HEK293 (cell line): ENCODE measurements around the gene IGSF21.
A peak's percentile ranks its signal among the peaks of the same experiment; 100 is the strongest.

Experiments
- REST ChIP-seq: fragments of 450-650 bp; formaldehyde crosslinking; IDR thresholded peaks from 2 replicates; pipeline ENCODE4 v1.5.1; 2016; ENCODE audit warnings: missing biosample characterization, missing genetic modification characterization
- ZFP37 ChIP-seq: fragments of 450-650 bp; formaldehyde crosslinking; IDR thresholded peaks from 2 replicates; pipeline ENCODE4 v1.5.1; 2016; ENCODE audit warnings: missing biosample characterization, missing genetic modification characterization
- ZNF112 ChIP-seq: fragments of 450-650 bp; formaldehyde crosslinking; IDR thresholded peaks from 2 replicates; pipeline ENCODE4 v1.5.0; 2017; ENCODE audit warnings: missing biosample characterization, missing genetic modification characterization
- ZNF174 ChIP-seq: fragments of 450-650 bp; formaldehyde crosslinking; IDR thresholded peaks from 2 replicates; pipeline ENCODE4 v1.5.0; 2017; ENCODE audit warnings: missing biosample characterization, mild to moderate bottlenecking, missing genetic modification characterization
- ZNF302 ChIP-seq: fragments of 450-650 bp; formaldehyde crosslinking; IDR thresholded peaks from 2 replicates; pipeline ENCODE4 v1.5.1; 2016; ENCODE audit warnings: missing biosample characterization, missing genetic modification characterization, low read depth
- TF ChIP-seq, protein P1 (sequence below): fragments of 450-650 bp; formaldehyde crosslinking; IDR thresholded peaks from 2 replicates; pipeline ENCODE4 v1.5.1; 2016; ENCODE audit warnings: missing biosample characterization, missing genetic modification characterization
- TF ChIP-seq, protein P2 (sequence below): fragments of 450-650 bp; formaldehyde crosslinking; IDR thresholded peaks from 2 replicates; pipeline ENCODE4 v1.5.1; 2016; ENCODE audit warnings: missing biosample characterization, missing genetic modification characterization

DNA sequence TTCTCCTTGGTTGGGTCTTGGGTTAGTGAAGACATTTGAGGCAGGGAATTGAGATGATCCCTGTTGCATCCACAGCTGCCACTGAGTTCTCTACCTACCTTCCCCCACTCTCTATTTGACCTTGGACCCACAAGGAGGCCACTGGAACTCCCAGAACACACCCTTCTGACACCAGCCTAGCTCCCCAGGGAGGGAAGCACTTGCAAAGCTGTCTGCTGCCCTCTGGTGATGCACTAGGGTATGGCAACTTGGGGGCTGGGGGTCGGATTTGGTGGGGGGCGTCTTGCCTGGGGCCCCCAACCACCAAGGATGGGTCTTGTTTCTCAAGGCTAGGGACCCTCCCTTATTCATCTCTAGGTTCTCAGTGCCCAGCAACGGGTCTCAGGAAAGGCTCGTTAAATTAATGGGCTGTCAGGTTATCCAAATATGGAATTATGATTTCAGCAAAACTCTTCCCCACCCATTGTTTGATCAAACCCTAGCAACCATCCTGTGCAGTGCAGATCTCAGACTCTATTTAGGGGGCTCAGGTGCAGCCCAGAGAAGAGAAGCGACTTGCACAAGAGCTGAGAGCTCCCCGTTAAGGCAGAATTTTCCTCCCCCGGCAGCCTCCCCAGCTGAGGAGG, 195.3 kb downstream of the IGSF21 start:
- TF ChIP-seq, protein P1, sequence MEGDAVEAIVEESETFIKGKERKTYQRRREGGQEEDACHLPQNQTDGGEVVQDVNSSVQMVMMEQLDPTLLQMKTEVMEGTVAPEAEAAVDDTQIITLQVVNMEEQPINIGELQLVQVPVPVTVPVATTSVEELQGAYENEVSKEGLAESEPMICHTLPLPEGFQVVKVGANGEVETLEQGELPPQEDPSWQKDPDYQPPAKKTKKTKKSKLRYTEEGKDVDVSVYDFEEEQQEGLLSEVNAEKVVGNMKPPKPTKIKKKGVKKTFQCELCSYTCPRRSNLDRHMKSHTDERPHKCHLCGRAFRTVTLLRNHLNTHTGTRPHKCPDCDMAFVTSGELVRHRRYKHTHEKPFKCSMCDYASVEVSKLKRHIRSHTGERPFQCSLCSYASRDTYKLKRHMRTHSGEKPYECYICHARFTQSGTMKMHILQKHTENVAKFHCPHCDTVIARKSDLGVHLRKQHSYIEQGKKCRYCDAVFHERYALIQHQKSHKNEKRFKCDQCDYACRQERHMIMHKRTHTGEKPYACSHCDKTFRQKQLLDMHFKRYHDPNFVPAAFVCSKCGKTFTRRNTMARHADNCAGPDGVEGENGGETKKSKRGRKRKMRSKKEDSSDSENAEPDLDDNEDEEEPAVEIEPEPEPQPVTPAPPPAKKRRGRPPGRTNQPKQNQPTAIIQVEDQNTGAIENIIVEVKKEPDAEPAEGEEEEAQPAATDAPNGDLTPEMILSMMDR (tag by site-specific recombination) = peak; percentile 45
- TF ChIP-seq ZFP37 (tag by site-specific recombination) (no peak), ZNF112 (tag by site-specific recombination) (no peak), ZNF174 (no peak), REST (no peak), ZNF302 (tag by site-specific recombination) (no peak)
- TF ChIP-seq, protein P2, sequence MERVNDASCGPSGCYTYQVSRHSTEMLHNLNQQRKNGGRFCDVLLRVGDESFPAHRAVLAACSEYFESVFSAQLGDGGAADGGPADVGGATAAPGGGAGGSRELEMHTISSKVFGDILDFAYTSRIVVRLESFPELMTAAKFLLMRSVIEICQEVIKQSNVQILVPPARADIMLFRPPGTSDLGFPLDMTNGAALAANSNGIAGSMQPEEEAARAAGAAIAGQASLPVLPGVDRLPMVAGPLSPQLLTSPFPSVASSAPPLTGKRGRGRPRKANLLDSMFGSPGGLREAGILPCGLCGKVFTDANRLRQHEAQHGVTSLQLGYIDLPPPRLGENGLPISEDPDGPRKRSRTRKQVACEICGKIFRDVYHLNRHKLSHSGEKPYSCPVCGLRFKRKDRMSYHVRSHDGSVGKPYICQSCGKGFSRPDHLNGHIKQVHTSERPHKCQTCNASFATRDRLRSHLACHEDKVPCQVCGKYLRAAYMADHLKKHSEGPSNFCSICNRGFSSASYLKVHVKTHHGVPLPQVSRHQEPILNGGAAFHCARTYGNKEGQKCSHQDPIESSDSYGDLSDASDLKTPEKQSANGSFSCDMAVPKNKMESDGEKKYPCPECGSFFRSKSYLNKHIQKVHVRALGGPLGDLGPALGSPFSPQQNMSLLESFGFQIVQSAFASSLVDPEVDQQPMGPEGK (tag by site-specific recombination) = peak; percentile 81
